GM19463 (cell line): Measurements from ENCODE around the gene CRADD.
"Not testable (repeated sequence)": the region's sequence is repeated elsewhere in the genome, so short reads cannot be mapped to it uniquely, and the experiment has no call there.

Experiments used
- ATAC-seq: cut with Tn5 transposase; IDR thresholded peaks from one replicate; pipeline ENCODE4 v1.9.1; 2021; ENCODE audit warnings: mild to moderate bottlenecking, moderate library complexity; ENCODE audit not compliant: unreplicated experiment

The CRADD gene

DNA sequence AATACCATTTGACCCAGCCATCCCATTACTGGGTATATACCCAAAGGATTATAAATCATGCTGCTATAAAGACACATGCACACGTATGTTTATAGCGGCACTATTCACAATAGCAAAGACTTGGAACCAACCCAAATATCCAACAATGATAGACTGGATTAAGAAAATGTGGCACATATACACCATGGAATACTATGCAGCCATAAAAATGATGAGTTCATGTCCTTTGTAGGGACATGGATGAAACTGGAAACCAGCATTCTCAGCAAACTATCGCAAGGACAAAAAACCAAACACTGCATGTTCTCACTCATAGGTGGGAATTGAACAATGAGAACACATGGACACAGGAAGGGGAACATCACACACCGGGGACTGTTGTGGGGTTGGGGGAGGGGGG, 104.8 kb downstream of the CRADD start:
- not testable (repeated sequence) for ATAC-seq

DNA sequence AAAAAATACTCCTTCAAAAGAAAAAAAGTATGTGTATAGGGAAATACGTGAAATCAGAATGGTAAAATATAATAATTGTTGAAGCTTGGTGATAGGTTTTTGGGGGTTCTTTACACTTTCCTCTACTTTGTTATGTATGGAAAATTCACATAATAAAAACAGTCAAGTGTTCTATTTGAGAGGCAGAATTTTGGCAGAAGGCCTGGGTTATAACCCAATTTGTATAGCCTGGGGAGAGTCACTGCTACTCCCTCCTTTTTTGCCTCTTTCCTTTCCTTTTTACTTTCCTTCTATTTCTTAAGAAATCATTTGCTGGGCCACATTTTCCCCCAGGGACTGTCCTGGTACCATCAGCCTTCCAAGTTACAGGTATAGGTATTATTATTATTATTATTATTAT, 105.7 kb downstream of the CRADD start:
- ATAC-seq: no peak

DNA sequence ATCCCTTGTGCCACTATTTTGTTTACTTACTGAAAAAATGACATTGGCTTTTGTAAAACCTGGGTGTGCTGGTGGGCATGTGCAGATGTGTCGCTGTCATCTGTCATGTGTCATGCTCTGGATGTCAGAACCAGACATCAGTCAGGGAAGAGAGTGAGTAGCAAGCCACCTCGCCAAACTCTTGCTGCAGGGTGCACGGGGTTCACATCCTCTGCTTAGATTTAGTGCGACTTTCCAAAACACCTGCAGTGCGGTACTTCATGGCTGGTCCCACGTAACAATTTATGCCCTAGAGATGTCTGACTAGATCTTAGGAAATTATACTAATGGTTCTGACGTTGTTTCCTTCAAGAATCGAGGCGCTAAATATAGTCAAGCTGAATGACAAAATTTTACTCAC, 106.7 kb downstream of the CRADD start:
- no peak for ATAC-seq

DNA sequence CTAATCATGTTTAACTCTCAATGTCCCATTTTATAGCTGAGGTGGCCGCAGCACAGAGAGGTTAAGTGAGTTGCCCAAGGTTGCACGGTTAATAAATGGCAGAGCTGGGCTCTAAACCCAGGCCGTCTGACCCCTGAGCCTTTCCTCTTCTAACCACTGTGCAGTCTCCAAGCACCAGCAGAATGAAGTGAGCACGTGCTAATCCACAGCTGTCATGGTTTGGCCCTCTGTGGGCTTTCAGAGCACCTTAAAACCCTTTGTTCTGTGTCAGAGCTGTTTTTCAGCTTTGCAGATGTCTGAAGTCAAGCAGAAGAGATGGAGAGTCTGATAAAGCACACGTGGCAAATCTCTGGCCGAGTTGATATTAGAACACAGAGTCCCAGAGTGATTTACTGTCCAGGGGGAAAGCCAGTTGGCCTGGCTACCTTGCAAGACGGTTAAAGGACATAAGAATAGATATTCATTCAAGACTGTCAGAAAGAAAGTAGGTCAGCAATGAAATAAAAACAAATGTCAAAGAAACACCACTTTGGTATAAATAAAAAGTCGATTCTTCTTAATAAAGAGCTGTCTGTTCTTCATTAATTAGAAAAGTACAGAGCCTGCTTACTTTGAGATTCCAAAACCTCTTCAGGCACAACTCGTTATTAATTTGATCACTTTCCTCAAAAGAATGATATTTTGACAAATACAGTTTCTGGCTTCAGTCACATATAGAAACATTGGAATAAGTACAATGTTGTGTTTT, 107.3 kb downstream of the CRADD start:
- ATAC-seq: no peak

DNA sequence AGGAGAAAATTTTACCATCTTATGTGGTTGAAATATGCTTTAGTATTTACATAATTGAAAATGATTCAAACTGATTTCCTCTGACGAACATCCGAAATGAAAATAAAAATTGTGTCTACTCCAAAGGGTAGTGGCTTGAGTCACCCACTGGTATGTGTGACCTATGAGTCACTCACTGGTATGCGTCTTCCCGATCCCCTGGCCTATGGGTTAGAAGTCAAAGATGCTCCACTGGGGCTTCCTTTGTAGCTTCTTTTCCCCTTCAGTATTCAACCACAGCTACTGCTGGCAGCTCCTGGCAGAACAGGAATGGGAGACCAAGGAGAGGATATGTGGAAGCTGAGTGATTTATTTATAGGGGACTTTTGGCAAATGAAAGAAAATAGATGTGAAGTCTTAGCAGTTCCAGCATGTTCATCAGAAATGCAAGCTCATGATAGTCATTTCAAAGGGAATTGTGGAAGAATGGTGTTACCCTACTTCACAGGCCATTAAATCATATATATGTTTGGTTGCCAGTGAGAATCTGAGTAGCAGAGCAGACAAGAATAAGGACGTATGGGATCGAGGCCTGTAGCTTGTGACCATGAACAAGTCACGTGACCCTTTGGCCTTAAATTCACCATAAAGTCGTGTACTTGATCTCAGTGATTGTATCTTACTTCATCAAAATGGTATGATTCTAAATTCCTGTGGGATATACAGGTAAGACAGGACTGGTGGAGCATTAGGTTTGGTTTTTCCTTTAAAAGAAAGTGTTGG, 108.3 kb downstream of the CRADD start:
- no peak for ATAC-seq

DNA sequence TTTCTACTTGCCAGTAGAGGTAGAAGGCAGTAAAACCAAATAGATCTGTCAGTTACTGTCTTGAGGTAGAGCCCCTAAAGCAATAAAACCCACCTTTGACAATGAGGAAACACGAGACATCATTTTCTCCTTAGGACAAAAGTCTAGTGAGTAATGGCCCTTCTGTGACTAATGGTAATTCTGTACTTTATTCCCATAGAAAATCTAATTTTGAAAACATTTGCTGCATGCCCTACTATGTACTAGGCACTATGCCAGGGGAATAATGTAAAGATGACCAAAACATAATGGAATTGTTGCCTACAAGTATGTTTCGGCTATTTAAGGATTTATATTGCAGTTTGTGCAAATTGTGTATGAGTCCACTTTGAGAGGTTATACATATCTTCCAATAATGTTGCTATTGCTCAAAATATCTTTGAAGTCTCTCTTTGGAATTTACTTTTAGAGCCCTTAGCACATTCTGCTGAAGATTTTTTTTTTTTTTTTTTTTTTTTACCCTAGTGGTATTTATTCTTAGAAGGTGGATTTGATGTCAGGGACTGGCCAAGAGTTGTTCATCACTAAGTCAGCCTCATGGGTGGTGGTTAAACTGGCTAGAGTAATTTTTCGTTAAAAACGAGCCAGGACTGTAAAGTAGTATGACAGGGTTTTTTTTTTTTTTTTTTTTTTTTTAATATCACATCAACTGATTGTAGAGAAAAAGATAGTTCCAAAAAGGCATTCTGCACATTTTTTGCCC, 109.7 kb downstream of the CRADD start:
- no peak for ATAC-seq

DNA sequence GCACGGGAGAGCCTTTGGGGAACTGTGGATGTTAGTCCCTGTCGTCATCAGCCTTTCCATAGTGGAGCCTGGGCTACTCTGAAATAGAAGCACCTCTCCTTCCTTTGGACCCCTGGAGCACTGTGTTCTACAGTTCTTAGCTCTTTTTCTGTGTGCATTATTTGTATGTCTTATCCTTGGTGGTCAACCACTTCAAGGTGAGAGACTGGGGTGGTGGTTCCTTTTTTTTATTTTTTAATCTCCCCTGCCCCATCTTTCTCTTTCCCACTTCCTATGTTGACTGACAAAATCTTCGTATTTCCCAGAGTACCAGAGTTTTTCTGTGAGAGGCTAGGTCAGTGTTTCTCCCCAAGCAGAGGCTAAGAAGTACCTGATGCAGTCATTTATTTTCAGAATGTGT, 111.7 kb downstream of the CRADD start:
- no peak for ATAC-seq

DNA sequence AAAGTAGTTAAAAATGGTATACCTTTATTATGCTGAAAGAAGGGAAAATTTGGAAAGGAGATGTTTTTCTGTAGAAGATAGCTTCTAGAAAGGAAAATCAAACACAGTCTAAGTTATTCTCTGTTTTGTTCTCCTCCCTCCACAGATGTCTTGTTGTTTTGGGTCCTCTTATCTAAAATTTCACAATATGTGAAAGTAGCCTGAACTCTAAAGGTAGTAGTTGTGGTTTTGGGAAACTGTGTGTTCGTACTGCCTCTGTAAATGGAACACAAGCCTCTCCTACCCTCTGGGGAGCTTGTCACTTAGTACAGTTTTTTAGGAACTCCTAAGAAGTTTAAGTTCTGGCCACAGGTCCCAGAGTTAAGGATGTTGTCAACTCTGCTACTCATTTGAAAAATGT, 112.6 kb downstream of the CRADD start:
- ATAC-seq: no peak

DNA sequence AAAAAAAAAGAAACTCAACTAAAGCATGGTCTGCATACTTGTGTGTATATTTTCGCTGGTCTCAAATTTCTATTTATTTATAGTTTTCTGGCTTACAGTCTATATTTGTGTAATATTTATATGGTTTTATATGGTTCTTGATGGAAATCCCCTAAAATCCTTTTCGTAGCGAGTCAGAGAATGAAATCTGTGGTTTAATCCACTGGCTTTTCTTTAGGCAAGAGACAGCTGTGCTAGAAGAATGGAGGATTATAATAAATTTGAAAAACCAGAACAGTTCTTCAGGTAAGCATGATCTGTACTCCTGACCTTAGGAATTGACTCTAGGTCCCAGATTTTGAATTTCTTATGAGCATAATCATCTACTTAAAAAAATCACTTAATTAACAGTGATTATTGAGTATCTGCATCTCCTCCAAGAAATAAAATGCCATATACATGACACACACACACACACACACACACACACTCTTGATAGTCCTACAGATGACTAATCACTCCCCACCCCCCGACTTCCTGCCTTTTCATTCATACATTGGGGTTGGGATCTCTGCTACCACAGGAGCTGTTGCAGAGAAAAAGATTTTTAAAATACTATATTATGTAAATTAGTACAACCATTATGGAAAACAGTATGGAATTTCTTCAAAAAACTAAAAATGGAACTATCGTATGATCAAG, 113.4 kb downstream of the CRADD start:
- ATAC-seq: no peak

DNA sequence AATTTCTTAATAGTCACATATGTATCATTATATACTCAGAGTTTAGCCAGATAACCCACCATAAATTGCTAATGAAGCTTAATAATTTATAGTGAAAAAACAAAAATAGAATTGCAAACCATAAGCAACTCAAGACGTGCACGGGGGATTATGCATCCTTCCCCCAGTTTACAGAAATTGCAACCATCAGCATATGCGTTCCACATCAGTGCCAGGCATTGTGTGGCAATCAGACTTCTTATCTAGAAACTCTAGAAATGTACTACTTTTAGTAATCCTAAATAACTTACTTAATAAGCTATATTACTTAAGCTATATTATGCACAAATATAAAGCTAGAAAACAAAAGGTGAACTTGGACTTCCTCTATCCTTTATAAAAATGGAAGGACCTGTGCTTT, 115.8 kb downstream of the CRADD start:
- ATAC-seq: no peak

DNA sequence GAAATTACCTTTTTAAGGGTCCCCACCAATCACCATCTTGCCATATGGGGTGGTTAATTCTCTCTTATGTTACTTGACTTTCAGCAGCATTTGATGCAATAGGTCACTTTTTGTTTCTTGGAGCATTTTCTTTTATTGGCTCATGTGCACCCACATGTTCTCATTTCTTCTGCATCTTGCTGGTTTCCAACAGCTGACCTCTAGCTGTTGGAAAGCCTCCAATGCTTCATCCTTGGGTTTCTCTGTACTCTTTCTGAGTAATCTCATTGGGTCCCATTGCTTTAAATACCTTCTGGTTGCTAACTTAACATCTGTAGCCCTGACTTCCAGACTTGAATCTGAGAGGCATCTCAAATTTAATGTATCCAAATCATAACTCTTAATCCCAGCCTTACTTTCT, 116.8 kb downstream of the CRADD start:
- ATAC-seq: no peak

DNA sequence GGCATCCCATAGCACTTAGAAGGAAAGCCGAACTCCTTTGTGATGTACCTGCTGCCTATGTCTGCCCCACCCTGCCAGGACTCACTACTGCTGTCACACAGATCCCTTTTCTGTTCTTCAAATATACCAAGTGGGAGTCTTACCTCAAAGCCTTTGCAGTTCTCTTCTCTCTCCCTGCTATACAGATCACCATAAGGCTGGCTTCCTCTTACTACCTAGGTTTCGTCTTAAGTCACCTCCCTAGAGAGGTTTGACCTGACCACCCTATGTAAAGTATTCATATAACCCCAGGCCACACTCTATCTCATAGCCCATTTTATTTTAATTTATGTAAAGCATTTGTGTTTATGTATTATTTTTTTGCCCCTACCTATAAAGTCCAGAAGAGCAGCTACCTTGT, 117.6 kb downstream of the CRADD start:
- ATAC-seq: no peak

DNA sequence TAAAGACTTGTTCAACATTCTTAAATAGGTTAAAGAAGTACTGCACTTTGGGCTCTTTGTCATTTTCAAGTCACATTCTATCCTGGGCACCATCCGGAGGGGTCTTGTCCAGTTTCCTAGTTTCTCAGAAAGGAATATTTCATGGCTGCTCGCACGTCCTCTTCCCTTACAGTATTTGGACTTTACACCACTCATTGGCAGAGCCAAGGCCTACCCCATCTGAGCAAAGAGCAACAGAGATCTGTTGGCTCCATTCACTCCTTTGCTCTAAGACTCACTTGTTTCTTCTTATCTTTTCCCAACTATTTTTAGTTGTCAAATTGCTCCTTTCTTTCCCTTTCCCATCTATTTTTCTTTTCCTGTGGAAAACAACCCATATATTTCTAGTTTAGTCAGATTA, 118.2 kb downstream of the CRADD start:
- ATAC-seq: no peak

DNA sequence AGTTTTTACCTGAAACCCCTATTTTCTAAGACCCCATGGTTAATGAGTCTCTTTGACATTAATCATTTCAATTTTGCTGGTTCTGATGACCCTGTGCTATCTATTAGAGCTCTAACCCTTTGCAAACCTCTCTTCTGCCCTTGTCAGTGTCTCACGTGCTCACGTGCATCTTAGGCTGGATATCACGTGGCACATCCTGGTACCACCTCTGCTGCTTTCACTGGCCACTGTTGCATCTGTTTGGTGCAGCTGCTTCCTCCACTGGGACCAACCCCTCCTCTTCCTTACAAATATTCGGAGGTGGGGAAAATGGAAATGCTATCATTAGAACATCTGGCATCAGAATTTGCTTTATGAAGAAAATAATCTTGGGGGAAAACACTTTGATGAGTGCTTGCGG, 119.6 kb downstream of the CRADD start:
- ATAC-seq: no peak

DNA sequence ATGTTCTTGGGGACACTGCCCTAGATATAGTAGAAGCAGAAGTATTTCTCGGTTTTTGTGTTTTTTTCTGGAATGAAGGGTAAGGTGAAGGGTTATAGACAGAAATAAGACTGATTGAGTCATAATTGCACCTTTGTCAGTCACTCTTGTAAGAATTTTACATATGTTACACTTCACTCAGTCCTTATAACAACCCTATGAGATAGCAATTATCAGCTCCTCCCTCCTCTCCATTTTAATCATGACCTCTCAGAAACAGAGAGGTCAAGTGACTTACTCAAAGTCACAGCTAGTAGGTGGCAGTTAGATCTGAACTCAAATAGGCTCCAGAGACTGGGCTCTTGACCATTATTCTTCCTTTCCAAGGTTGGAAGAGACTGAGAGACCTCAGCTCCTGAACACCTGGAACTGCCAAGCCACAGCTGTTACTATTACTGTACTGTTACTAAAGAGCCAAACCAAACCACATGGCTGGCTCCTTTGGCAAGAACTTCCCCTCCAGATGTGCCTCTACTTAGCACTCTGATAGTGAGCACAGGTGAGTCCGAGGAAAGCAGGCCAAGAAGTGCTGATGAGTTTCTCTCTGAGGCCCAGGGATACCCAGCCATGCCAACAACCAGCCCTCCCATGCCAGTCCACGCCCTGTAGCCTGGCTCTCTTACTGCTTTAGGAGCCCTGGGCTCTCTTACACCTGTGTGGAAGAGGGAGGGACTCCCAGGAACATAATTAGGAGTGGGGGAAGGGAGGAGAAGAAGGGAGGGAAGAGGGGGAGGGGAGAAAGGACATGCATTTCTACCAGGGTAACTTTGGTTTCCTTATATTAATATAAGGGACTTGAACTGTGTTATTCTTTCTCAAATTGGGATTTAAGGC, 121.3 kb downstream of the CRADD start:
- ATAC-seq: no peak

DNA sequence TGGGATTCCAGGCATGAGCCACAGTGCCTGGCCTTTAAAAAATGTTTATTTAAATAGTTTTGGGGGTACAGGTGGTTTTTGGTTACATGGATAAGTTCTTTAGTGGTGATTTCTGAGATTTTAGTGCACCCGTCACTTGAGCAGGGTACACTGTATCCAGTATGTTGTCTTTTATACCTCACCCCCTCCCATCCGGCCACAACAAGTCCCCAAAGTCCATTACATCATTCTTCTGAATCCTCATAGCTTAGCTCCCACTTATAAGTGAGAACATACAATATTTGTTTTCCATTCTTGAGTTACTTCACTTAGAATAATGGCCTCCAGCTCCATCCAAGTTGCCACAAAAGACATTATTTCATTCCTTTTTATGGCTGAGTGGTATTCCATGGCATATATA, 124.5 kb downstream of the CRADD start:
- not testable (repeated sequence) for ATAC-seq

DNA sequence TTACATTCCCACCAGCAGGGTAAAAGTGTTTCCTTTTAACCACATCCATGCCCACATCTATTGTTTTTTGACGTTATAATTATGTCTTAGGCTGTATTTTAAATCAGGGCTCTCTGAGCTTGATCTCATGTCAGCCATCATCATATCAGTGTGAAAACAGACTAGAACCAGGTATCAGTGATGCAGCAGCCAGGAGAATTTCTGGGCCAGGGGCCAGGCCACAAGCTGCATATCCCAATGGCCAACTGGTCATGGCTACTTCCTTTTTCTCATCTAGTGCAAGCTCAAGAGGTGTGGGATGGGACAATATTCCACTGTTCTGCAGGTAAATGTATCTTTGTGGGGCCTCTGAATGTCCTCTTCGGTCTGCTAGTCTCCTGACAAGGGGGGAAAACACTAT, 125.1 kb downstream of the CRADD start:
- no peak for ATAC-seq

DNA sequence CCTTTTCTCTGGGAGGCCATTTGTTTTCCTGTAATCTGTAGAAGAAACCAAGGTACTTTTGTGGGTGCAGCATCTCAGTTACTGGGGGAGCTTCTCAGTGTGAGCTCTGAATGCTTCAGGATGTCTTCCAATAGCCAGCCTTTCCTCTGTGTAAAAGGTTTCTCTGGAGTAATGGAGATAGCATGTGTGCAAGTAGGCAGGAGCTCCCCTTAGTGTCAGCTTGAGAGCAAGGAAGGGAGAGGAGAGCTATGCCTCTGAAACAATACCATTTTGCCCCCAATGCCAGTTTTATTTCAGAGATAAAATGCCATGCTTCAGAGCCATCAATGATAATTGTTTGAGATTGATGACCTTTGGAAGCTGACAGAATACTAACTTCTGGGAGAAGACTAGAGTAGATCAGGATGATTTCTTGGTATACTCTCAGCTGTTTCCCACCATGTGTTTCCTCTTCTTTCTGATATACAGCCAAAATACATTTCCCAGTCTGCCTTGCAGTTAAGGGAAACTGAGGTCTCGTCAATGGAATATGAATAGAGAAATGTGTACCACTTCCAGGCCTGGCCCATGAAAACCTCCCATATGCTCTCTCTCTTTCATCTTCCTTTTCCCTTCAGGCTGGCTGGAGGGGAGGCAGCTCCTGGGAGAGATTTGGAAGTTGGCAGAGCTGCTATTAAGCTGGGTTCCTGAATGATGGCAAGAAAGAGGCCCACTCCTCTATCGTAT, 125.7 kb downstream of the CRADD start:
- no peak for ATAC-seq

DNA sequence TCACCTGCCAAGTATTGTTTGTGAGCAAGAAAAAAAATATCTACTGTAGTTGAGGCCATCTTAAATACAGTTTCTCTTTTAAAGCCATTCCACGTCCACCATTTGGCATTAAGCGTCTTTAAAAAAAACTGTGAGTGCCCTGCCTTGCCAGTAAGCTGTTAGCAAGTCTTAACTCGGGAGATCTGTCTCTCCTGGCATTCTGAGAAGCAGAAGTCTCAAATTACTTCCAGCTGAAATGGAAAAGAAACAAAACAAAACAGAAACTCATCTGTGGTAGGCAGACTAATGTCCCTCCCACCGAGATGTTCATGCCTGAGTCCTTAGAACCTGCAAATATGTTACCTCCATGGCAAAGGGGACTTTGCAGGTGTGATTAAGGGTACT, 126.2 kb downstream of the CRADD start:
- no peak for ATAC-seq
